Dermis blood vessel endothelial cell (primary cell): ENCODE measurements around the gene DUT. TPM values are rescaled to one million over a fixed set of nuclear protein-coding genes. Genes with fewer than 3 reads are reported as not detected.
"Not testable (repeated sequence)": the region's sequence is repeated elsewhere in the genome, so short reads cannot be mapped to it uniquely, and the experiment has no call there.

ENCODE experiments used
- DNase-seq: peaks from one replicate; pipeline ENCODE4 v3.0.0; 2010
- total RNA-seq: library from RNA; depleted of rRNA; stranded (reverse); fragments of >200 nt; gene quantifications from 2 replicates; pipeline ENCODE4 v1.2.3, GENCODE V29; 2014

Gene DUT
- 49.8 and 58.4 TPM in 2 replicates for total RNA-seq

GRCh38 chr15:48330855-48331795, at the start of gene DUT:
TSS of gene DUT (plus strand) at chr15:48331429. CDS start at chr15:48331516, 87 bp downstream.
- peak; percentile 88 for DNase-seq

GRCh38 chr15:48281674-48282073, 49.6 kb upstream of the DUT start:
- DNase-seq, result no peak

- no peak for DNase-seq
Measured at GRCh38 chr15:48282216-48282615, 49.0 kb upstream of the DUT start.

- DNase-seq, result no peak
Measured at GRCh38 chr15:48283396-48284145, 47.7 kb upstream of the DUT start.

GRCh38 chr15:48285329-48286214, 45.7 kb upstream of the DUT start:
- DNase-seq, result peak; percentile 86

- no peak for DNase-seq
Measured at GRCh38 chr15:48289628-48290027, 41.6 kb upstream of the DUT start.

GRCh38 chr15:48292458-48292857, 38.8 kb upstream of the DUT start:
- DNase-seq, result no peak

- no peak for DNase-seq
Measured at GRCh38 chr15:48297668-48298067, 33.6 kb upstream of the DUT start.

- no peak for DNase-seq
Measured at GRCh38 chr15:48298914-48299313, 32.3 kb upstream of the DUT start.

GRCh38 chr15:48300038-48300437, 31.2 kb upstream of the DUT start:
- DNase-seq, result no peak

- no peak for DNase-seq
Measured at GRCh38 chr15:48304398-48304797, 26.8 kb upstream of the DUT start.

- no peak for DNase-seq
Measured at GRCh38 chr15:48306639-48307038, 24.6 kb upstream of the DUT start.

- no peak for DNase-seq
Measured at GRCh38 chr15:48307586-48307985, 23.6 kb upstream of the DUT start.

- DNase-seq, result no peak
Measured at GRCh38 chr15:48309740-48310139, 21.5 kb upstream of the DUT start.

GRCh38 chr15:48313216-48313615, 18.0 kb upstream of the DUT start:
- DNase-seq, result no peak

GRCh38 chr15:48315041-48315440, 16.2 kb upstream of the DUT start:
- no peak for DNase-seq

- no peak for DNase-seq
Measured at GRCh38 chr15:48317221-48317620, 14.0 kb upstream of the DUT start.

- no peak for DNase-seq
Measured at GRCh38 chr15:48318131-48318530, 13.1 kb upstream of the DUT start.

GRCh38 chr15:48323294-48323693, 7.9 kb upstream of the DUT start:
- DNase-seq, result no peak

GRCh38 chr15:48324949-48325348, 6.3 kb upstream of the DUT start:
- no peak for DNase-seq

- no peak for DNase-seq
Measured at GRCh38 chr15:48325400-48325799, 5.8 kb upstream of the DUT start.

GRCh38 chr15:48326180-48326579, 5.0 kb upstream of the DUT start:
- not testable (repeated sequence) for DNase-seq
